ENCODE measurements around the gene NR2F1-AS1. TPM values are rescaled to one million over a fixed set of nuclear protein-coding genes. Genes with fewer than 3 reads are reported as not detected.

Gene NR2F1-AS1
- polyA plus RNA-seq (2012; ENCODE audit: insufficient read length, low read depth), result 3.1 TPM

GRCh38 chr5:93580927-93581445 is at the start of gene NR2F1-AS1:
Gene NR2F1-AS1 (minus strand): TSS chr5:93581219.
- TF ChIP-seq REST (IDR thresholded peaks at IDR 0.05; ENCODE audit: insufficient read depth in 1 of 2, low read depth in 2 of 2, low read length in 2 of 2) (no peak), TAF1 (IDR thresholded peaks at IDR 0.05; ENCODE audit: borderline replicate concordance, insufficient read depth, low read length) (no peak), FOXP2 (optimal IDR thresholded peaks at IDR 0.05; ENCODE audit: borderline replicate concordance, extremely low read depth, extremely low read length, insufficient read depth) (no peak), SIN3A (IDR thresholded peaks at IDR 0.05; ENCODE audit: borderline replicate concordance, insufficient read depth, low read length) (no peak), POLR2AphosphoS5 (IDR thresholded peaks at IDR 0.05; ENCODE audit: low read depth, low read length) (no peak)

DNA sequence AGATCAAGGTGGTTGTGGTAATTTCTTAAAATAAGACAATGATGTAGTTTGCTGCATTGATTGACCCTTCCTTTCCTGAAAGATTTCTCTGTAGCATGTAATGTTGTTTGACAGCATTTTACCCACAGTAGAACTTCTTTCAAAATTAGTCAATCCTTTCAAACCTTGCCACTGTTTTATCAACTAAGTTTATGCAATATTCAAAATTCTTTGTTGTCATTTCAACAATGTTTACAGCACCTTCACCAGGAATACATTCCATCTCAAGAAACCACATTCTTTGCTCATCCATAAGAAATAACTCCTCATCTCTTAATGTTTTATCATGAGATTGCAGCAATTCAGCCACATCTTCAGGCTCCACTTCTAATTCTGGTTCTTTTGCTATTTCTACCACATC is 45.8 kb upstream of the NR2F1-AS1 start:
- TF ChIP-seq POLR2AphosphoS5 (IDR thresholded peaks at IDR 0.05; ENCODE audit: low read depth, low read length) (no peak), REST (IDR thresholded peaks at IDR 0.05; ENCODE audit: insufficient read depth in 1 of 2, low read depth in 2 of 2, low read length in 2 of 2) (no peak), SIN3A (IDR thresholded peaks at IDR 0.05; ENCODE audit: borderline replicate concordance, insufficient read depth, low read length) (no peak), FOXP2 (optimal IDR thresholded peaks at IDR 0.05; ENCODE audit: borderline replicate concordance, extremely low read depth, extremely low read length, insufficient read depth) (no peak), TAF1 (IDR thresholded peaks at IDR 0.05; ENCODE audit: borderline replicate concordance, insufficient read depth, low read length) (no peak)

GRCh38 chr5:93623153-93623552 is 42.1 kb upstream of the NR2F1-AS1 start:
- no peak for TF ChIP-seq POLR2AphosphoS5 (IDR thresholded peaks at IDR 0.05; ENCODE audit: low read depth, low read length)
- no peak for TF ChIP-seq SIN3A (IDR thresholded peaks at IDR 0.05; ENCODE audit: borderline replicate concordance, insufficient read depth, low read length)
- no peak for TF ChIP-seq REST (IDR thresholded peaks at IDR 0.05; ENCODE audit: insufficient read depth in 1 of 2, low read depth in 2 of 2, low read length in 2 of 2)
- TF ChIP-seq TAF1 (IDR thresholded peaks at IDR 0.05; ENCODE audit: borderline replicate concordance, insufficient read depth, low read length), result no peak
- no peak for TF ChIP-seq FOXP2 (optimal IDR thresholded peaks at IDR 0.05; ENCODE audit: borderline replicate concordance, extremely low read depth, extremely low read length, insufficient read depth)

DNA sequence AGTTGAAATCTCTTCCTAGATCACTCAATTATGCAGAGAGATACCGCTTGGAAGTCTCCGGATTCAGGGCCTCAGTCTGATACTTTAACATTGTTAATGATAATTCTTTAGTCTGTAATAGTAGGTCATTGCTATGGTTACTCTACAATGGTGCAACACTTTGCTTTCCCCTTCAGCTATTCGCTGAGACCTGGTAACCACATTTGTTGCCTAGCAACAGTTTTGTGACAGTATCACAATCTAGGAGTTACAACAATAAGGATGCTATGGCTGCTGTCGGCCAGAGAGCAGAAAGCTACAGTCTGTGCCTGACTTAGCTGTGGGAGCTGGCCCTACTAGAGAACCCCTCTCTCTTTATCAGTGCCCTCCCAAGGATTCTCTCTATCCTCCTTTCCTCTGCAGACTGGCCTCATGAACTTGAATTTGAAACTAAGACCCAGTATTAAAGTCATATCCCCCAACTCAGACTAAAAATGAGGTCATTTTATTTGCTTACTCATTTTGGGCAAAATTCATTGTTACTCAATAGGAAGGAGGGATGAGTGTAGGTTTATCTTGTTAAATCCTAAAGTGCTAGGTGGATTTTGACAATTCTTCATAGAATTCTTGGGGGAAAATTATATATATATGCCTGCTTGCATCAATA is 41.3 kb upstream of the NR2F1-AS1 start:
- TF ChIP-seq SIN3A (IDR thresholded peaks at IDR 0.05; ENCODE audit: borderline replicate concordance, insufficient read depth, low read length), result no peak
- TF ChIP-seq FOXP2 (optimal IDR thresholded peaks at IDR 0.05; ENCODE audit: borderline replicate concordance, extremely low read depth, extremely low read length, insufficient read depth), result no peak
- TF ChIP-seq POLR2AphosphoS5 (IDR thresholded peaks at IDR 0.05; ENCODE audit: low read depth, low read length), result no peak
- no peak for TF ChIP-seq REST (IDR thresholded peaks at IDR 0.05; ENCODE audit: insufficient read depth in 1 of 2, low read depth in 2 of 2, low read length in 2 of 2)
- no peak for TF ChIP-seq TAF1 (IDR thresholded peaks at IDR 0.05; ENCODE audit: borderline replicate concordance, insufficient read depth, low read length)
